GM23248 (cell line): ENCODE data around the gene MED15.

Experiments used
- EZH2 ChIP-seq: fragments of 200-600 bp; sonication (generic); IDR thresholded peaks from 2 replicates; pipeline ENCODE4 v1.6.1; 2018; ENCODE audit warnings: antibody characterized with exemption, mild to moderate bottlenecking; ENCODE audit not compliant: insufficient read depth, poor library complexity, severe bottlenecking
- EZH2phosphoT487 ChIP-seq: fragments of 200-600 bp; sonication (generic); IDR thresholded peaks from 2 replicates; pipeline ENCODE4 v1.6.1; 2018; ENCODE audit warnings: antibody characterized with exemption, moderate library complexity, mild to moderate bottlenecking, low read depth; ENCODE audit not compliant: insufficient read depth

DNA sequence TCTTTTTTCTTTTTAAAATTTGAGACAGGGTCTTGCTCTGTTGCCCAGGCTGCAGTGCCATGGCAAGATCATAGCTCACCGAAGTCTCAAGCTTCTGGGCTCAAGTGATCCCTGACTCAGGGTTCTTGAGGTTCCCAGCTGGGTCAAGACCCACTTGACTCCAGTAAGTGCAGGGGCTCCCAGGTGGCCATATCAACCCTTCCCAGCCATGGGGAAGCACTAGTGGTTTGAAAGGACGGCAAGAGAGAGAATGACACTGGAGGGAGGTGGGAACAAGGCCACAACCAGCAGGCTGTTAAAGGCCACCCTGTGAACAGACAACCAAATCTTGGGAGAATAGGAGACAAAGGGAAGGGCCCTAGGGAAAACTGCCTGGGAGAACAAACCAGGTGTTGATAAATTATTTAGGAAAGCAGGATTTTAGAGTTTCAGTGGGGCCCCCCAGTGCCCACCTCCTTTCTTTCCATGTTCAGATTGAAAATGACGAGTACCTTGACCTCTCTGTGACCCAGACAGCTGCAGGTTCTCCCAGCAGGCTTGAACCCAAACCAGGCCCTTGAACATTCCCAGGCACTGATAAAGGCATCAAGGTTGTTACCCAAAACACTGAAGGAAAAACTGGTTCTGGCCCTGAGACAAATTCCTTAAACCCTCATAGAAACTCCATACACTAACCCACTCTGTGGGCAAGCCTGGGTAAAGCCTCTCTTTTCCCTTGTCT is 40.6 kb upstream of the MED15 start:
- TF ChIP-seq EZH2 (no peak), EZH2phosphoT487 (no peak)
